ENCODE measurements around the gene SPATA46.
A peak's percentile ranks its signal among the peaks of the same experiment; 100 is the strongest.
"Not testable (repeated sequence)": the region's sequence is repeated elsewhere in the genome, so short reads cannot be mapped to it uniquely, and the experiment has no call there.

SPATA46 gene

DNA sequence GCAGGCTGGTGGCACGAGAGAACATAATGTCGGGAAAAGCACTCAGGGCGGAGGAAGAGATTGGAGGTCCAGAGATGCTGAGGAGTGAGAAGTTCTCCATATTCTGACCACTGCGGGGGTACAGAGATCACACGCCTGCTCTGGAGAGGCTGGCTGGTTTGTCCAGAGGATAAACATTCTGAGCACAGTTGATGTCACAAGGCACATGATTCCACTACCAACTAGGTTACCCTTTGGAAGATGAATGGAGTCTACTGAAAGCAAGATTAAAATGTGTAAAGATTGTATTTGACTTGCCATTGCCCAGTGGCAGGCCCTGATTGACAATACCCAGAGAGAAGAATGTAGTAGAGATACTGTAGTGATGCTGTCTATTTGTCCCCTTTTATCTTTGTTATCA is at the start of gene SPATA46:
SPATA46 (minus strand) TSS at position 164 of the 400 bp plus-strand sequence; CDS start at position 100, 64 bp downstream.
- no peak for DNase-seq (ENCODE audit: low read depth in 2 of 2)

DNA sequence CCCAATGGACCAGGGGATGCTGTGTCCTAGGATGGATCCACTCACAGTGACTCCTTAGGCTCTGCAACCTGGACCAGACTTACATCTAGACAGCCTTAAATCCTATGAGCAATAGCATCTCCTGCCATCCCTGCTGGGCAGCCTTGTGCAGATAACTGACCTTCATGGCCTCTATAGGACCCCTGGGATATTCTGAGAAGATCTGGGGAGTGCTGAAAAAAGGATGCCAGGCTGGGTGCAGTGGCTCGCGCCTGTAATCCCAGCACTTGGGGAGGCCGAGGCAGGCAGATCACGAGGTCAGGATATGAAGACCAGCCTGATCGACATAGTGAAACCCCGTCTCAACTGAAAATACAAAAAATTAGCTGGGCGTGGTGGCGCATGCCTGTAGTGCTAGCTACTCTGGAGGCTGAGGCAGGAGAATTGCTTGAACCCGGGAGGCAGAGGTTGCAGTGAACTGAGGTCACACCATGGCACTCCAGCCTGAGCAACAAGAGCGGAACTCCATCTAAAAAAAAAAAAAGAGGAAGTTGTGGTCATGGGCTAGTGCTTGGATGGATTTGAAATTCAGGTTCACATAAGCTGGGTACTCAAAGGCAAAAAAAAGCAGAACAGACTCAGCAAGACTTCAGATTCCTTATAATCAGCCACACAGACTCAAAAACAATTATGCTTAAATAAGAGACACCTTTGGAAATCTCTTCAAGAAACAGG is 46.2 kb upstream of the SPATA46 start:
- DNase-seq (ENCODE audit: low read depth in 2 of 2): no peak

- no peak for DNase-seq (ENCODE audit: low read depth in 2 of 2)
These were observed 44.9 kb upstream of the SPATA46 start for GRCh38 chr1:162421258-162422164.

DNA sequence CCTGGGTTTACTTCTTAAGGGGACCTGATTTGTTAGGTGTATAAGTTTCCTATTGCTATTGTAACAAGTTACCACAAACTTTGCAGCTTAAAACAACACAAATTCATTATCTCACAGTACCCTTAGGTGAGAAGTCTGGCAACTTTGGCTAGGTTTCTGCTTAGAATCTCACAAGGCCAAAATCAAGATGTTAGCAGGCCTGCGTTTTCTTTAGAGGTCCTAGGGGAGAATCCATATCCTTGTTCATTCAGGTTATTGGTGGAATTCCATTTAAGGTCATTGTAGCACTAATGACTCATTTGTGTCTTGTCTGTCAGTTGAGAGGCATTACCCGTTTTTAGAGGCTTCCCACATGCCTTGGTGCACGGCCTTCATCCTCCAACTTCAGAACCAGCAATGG is 43.5 kb upstream of the SPATA46 start:
- no peak for DNase-seq (ENCODE audit: low read depth in 2 of 2)

DNA sequence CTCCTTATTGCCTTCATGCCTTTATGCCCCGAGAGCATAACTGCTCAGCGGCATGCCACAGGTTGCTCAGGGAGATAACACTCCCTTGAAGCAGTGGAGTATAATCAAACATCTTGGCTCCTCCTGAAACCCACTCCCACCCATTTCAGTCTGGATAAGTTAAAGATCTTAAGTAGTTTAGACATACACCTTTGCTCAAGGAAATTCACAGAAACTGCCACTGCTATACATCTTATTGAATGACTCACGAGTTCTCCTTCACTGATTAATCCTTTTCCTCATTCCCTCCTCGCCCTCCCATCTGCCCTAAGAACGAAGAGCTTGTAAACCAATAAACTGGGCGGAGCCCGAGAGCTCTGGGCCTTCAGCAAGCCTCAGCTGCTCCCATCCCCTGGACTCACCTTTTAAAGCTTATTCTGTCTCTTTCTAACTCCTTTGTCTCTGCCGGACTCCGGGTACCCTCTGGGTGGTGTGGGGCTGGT is 42.8 kb upstream of the SPATA46 start:
- DNase-seq (ENCODE audit: low read depth in 2 of 2): not testable (repeated sequence)

- DNase-seq (ENCODE audit: low read depth in 2 of 2): not testable (repeated sequence)
These were observed 41.9 kb upstream of the SPATA46 start for GRCh38 chr1:162418584-162418983.

DNA sequence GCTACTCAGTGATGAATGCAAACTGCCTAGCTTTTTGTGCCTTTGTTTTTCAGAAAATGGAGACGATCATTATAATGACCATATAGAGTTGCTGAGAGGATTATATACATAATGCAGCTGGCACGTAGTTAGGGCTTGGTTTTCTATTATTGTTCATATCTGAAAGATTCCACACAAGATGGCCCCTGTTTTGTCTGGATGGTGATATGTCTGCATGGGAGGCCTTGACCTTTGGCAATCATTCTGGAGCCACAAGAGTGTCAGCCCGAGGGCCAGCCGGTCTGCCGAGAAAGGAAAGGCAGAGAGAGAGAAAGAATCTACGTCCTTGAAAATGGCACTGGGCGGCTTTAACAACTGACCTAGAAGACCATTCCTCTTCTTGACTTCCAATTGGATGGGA is 41.0 kb upstream of the SPATA46 start:
- no peak for DNase-seq (ENCODE audit: low read depth in 2 of 2)

GRCh38 chr1:162416909-162417308 is 40.3 kb upstream of the SPATA46 start:
- no peak for DNase-seq (ENCODE audit: low read depth in 2 of 2)

DNA sequence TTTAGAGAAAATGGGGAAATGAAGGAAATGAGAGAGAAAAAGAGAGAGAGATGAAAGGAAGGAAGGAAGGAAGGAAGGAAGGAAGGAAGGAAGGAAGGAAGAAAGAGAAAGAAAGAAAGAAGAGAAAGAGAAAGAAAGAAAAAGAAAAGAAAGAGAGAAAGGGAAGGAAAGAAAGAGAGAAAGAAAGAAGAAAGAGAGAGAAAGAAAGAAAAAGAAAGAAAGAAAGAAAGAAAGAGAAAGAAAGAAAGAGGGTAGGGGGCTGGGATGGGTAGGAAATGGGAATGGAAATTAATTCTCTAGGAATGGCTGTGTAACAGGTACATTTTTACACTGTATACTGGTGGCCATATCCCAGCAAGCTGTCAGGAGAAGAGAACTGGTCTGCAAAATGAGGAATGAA is 39.6 kb upstream of the SPATA46 start:
- DNase-seq (ENCODE audit: low read depth in 2 of 2): no peak

DNA sequence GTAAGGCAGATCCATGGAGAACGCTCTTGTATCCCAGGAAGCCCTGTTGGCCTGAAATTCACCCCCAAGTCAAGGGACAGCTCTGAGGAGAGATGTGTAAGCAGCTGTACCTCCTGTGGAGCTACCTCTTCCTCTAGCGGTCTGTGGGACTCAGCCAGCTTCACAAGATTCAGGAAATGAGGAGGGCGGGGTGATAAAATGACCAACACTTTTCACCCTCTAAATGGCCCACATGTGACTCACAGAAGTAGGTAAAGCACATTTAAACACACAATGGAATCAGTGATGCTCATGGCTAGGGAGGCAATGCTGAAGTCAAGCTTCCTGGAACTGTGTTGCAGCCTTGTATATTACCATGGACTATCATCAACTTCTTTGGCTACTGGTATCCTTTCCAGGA is 35.3 kb upstream of the SPATA46 start, which contains the start of gene SH2D1B:
SH2D1B (minus strand) TSS at position 135 of the 400 bp plus-strand sequence; CDS start at position 15, 120 bp downstream.
- peak in 1 of 2 donors; percentile 15 for DNase-seq (ENCODE audit: low read depth in 2 of 2)

- no peak for DNase-seq (ENCODE audit: low read depth in 2 of 2)
These were observed 30.9 kb upstream of the SPATA46 start for GRCh38 chr1:162407539-162407938.

DNA sequence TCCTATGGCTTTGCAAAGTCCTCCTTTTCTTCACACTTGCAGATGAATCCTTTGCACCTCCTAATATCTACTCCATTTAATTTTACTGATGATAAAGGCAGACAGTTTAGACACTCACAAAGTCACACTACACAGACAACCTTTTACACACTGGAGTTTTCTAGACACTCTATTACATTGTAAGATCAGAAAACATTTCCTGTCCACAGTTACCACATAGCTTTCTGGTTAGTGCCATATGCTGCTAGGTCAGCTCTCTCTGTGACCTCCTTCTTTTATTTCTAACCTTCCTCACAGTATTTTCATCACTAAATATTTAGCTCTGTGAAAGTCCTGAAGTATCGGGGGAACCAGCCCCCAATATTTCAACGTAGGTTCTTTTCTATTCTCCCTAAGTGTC is 30.2 kb upstream of the SPATA46 start:
- no peak for DNase-seq (ENCODE audit: low read depth in 2 of 2)

DNA sequence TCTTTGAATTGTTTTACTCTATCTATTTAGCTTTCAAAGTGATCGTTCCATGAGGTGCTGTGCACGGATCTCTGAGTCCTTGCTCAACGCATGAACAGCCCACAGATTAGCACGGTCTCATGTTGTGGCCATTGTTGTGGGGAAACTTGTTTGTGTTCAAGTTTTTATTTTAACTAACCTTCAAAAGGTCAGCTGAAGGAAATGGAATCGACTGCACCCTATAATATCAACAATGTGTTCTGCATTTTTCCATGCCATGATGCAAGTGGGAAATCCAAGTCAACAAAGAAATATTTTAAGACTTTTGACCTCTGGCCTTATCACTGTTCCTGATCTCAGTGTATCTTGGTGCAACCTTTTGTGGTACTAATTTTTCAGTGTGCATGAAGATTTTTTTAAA is 29.1 kb upstream of the SPATA46 start:
- DNase-seq (ENCODE audit: low read depth in 2 of 2): no peak

DNA sequence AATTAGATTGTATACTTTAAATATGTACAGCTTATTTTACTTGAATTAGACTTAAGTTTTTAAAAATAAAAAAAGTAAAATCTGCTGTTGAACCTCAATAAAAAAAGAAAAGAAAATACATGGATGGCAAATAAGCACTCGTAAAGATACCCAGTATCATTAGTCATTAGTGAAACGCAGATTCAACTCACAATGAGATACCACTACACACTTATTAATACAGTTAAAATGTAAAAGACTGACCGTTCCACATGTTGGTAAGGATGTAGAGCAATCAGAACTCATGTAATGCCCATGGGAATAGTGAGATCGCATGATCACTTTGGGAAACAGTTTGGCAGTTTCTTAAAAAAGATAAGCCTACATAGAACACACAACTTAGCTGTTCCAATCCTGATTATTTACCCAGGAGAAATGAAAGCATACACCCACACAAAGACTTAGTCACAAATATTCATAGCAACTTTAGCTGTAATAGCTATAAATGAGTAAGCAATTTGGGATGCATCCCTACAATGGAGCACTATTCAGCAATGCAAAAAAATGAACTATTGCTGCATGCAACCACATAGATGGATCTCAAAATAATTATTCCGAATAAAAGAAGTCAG is 28.0 kb upstream of the SPATA46 start:
- no peak for DNase-seq (ENCODE audit: low read depth in 2 of 2)

GRCh38 chr1:162400790-162401355 is 24.2 kb upstream of the SPATA46 start:
- no peak for DNase-seq (ENCODE audit: low read depth in 2 of 2)

DNA sequence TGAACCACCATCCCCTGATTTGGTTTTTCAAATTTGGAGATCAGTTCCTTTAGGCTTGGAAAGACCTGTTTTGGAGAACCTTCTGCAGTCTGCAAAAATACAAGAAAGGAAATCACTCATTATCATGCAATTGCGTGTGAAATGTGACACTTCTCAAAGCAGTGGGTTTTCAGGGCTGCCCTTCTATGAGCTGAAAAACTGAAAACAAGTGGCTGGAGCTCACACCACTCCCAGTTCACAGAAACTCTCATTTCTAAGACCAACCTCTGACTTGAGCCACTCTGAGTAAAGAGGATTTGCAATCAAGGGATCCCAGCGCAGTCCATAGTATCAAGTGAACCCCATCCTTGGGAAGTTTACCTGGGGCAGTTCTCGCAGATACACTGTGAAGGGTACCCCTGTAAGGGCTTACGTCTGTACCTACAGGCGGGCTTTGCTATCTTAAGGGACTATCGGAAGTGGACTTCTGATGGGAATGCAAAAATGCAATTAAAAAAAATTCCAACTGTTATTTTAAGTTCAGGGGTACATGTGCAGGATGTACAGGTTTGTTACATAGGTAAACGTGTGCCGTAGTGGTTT is 22.4 kb upstream of the SPATA46 start:
- DNase-seq (ENCODE audit: low read depth in 2 of 2): no peak

DNA sequence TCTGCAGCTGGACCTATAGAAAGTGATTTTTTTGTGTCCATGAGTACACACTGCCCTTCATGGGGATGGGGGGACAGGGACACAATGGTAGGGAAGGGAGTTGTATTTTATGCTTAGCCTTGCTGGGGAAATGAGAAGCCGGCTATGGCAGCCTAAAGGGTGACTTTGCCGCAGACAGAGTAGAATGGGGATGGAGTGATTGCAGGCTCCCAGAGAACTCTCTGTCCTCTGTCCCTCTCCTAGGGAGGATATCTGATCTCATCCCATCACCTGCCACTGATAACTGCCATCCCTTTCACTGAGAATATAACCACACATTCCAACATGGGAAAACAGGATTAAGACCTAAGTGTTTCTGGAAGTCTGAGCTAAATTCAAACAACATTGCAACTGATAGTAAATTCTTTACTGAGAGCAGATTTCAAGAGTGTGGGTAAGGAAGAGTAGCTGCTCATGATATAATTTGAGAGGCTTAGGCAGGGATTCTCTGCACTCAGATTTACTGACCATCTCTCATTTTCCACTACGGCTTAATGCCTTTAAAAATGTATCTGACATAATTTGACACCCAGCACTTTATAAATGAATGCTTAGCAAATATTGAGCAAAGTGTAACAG is 21.4 kb upstream of the SPATA46 start:
- no peak for DNase-seq (ENCODE audit: low read depth in 2 of 2)

GRCh38 chr1:162397039-162397448 is 20.4 kb upstream of the SPATA46 start:
- DNase-seq (ENCODE audit: low read depth in 2 of 2): no peak

GRCh38 chr1:162396201-162396906 is 19.7 kb upstream of the SPATA46 start:
- no peak for DNase-seq (ENCODE audit: low read depth in 2 of 2)

DNA sequence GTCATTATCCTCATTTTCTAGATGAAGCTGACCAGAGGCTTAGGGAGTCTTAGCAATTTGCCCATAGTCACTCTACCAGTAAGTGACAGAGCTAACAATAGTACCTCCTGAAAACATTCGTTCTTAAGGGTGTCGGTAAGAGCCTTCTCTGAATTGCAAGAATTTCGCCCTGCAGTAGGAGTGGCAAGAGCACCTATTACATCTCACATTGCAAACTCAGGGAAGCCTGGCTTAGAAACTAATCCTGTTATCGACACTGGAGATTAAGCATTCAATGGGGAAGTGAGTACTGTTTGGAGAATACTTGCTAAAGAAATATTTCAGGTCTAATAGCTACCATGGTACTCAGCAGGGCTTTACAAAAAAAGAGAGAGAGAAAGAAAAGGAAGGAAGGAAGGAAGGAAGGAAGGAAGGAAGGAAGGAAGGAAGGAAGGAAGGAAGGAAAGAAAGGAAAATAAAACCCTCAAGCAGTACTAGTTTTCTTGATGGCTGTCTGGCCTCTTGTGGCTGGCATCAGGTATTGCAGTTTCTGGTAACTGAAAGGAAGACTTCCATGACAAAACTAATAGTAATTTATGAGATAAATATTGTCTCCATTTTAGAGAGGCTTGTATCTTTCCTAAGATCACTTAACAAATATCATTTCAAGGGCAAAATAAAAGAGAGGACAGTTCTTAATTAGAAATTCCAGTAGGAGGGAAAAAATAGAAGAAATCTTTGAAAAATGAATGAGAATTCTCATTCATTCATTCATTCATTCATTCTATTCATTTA is 15.3 kb upstream of the SPATA46 start:
- no peak for DNase-seq (ENCODE audit: low read depth in 2 of 2)

All from stimulated activated CD8-positive, alpha-beta memory T cell treated with anti-CD3 and anti-CD28 coated beads, Interleukin-2, amount 100 ng/mL, for 1 hour (primary cell).